Measurements from ENCODE around the gene COL18A1.
"Not testable (repeated sequence)": the region's sequence is repeated elsewhere in the genome, so short reads cannot be mapped to it uniquely, and the experiment has no call there.

DNA sequence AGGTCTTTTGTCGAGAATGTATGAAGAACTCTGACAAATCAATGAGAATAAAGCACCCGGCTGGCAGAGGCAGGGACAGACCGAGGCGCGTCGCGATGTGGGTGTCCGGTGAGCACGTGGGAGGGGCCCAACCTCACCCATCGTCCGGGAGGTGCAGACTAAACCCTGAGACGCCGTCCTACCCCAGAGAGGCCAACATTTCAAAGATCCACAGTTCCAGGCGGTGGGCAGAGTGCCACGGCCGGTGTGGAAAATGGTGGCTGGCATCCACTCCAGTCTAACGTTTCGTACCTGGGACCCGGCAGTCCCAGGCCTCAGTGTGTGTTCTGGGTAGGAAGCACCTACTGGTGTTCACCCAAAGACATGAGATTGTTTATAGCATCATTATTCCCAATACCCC, 41.7 kb upstream of the COL18A1 start:
- TF ChIP-seq, protein P1, sequence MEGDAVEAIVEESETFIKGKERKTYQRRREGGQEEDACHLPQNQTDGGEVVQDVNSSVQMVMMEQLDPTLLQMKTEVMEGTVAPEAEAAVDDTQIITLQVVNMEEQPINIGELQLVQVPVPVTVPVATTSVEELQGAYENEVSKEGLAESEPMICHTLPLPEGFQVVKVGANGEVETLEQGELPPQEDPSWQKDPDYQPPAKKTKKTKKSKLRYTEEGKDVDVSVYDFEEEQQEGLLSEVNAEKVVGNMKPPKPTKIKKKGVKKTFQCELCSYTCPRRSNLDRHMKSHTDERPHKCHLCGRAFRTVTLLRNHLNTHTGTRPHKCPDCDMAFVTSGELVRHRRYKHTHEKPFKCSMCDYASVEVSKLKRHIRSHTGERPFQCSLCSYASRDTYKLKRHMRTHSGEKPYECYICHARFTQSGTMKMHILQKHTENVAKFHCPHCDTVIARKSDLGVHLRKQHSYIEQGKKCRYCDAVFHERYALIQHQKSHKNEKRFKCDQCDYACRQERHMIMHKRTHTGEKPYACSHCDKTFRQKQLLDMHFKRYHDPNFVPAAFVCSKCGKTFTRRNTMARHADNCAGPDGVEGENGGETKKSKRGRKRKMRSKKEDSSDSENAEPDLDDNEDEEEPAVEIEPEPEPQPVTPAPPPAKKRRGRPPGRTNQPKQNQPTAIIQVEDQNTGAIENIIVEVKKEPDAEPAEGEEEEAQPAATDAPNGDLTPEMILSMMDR (IDR thresholded peaks at IDR 0.05) = not testable (repeated sequence)
- TF ChIP-seq POLR2A, POLR2AphosphoS5 (IDR thresholded peaks at IDR 0.05): not testable (repeated sequence)
